Ishikawa (cell line): ENCODE measurements around the gene UGT8.

Experiments used
- CEBPB ChIP-seq: IDR thresholded peaks from 2 replicates; pipeline ENCODE4 v1.6.1; 2012
- EP300 ChIP-seq: IDR thresholded peaks from 2 replicates; pipeline ENCODE4 v1.6.1; 2012; ENCODE audit warnings: borderline replicate concordance
- FOXM1 ChIP-seq: IDR thresholded peaks from 2 replicates; pipeline ENCODE4 v1.6.1; 2012; ENCODE audit warnings: low read depth, borderline replicate concordance
- MAX ChIP-seq: IDR thresholded peaks from 2 replicates; pipeline ENCODE4 v1.6.1; 2012
- RAD21 ChIP-seq: IDR thresholded peaks from 2 replicates; pipeline ENCODE4 v1.6.1; 2012; ENCODE audit warnings: low read depth
- REST ChIP-seq: IDR thresholded peaks from 2 replicates; pipeline ENCODE4 v1.6.1; 2012; ENCODE audit warnings: low read depth, mild to moderate bottlenecking
- TAF1 ChIP-seq: IDR thresholded peaks from 2 replicates; pipeline ENCODE4 v1.6.1; 2012; ENCODE audit warnings: low read depth, mild to moderate bottlenecking
- TCF12 ChIP-seq: IDR thresholded peaks from 2 replicates; pipeline ENCODE4 v1.6.1; 2012; ENCODE audit warnings: low read depth
- TEAD4 ChIP-seq: IDR thresholded peaks from 2 replicates; pipeline ENCODE4 v1.6.1; 2012
- USF1 ChIP-seq: IDR thresholded peaks from 2 replicates; pipeline ENCODE4 v1.6.1; 2012
- YY1 ChIP-seq: IDR thresholded peaks from 2 replicates; pipeline ENCODE4 v1.6.1; 2012; ENCODE audit warnings: low read depth

GRCh38 chr4:114692958-114693357 lies 94.4 kb downstream of the UGT8 start:
- TF ChIP-seq TEAD4 (no peak), MAX (no peak), CEBPB (no peak), YY1 (no peak), TCF12 (no peak), USF1 (no peak), TAF1 (no peak), REST (no peak), EP300 (no peak), RAD21 (no peak), FOXM1 (no peak)
